22Rv1 (cell line): ENCODE data around the gene CYGB.

Experiments used
- ZFX ChIP-seq: fragments of 450-650 bp; IDR thresholded peaks from 2 replicates; pipeline ENCODE4 v1.6.1; 2017; ENCODE audit warnings: antibody characterized with exemption, borderline replicate concordance
- TF ChIP-seq, protein P1 (sequence below): fragments of 450-650 bp; IDR thresholded peaks from 2 replicates; pipeline ENCODE4 v1.5.1; 2017; ENCODE audit warnings: mild to moderate bottlenecking

DNA sequence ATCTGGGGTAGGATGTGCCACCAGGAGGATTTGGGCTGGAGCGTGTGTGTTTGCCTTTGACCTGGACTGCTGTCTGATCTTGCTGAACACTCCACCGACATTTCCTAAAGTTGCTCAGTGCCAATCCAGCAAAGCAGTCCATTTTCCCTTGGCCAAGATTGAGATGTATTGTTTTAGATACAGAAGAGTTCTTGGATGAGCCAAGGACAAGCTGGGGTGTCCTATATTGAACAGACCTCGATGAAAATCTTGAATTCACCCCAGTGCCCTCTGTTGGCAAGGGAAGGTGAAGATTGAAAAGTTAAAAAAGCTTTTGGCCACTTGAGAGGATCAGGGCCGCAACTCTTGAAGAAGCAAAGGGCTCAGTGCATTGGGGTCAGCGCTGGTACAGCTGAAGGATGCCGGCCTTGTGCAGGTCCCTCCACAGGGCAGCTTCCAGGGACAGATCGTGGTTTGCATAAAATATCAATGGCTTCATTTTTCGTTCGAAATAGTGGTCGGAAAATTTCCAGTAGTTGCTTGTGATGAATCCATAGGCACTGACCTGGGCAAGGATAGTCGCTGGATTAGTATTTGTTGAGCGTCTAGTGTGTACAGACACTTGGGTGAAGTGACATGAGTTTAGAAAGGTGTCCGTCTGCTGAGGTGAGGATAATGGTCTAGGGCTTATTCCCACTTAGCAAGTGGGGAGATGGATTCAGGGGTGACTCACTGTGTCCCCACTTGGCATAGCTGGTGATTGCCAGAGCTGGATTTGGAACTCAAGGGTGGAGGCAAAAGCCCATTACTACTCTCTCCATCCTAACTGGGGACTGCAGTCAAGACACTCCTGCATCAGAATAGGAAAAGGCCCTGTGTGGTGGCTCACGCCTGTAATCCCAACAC lies 28.5 kb upstream of the CYGB start:
- TF ChIP-seq, protein P1, sequence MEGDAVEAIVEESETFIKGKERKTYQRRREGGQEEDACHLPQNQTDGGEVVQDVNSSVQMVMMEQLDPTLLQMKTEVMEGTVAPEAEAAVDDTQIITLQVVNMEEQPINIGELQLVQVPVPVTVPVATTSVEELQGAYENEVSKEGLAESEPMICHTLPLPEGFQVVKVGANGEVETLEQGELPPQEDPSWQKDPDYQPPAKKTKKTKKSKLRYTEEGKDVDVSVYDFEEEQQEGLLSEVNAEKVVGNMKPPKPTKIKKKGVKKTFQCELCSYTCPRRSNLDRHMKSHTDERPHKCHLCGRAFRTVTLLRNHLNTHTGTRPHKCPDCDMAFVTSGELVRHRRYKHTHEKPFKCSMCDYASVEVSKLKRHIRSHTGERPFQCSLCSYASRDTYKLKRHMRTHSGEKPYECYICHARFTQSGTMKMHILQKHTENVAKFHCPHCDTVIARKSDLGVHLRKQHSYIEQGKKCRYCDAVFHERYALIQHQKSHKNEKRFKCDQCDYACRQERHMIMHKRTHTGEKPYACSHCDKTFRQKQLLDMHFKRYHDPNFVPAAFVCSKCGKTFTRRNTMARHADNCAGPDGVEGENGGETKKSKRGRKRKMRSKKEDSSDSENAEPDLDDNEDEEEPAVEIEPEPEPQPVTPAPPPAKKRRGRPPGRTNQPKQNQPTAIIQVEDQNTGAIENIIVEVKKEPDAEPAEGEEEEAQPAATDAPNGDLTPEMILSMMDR = no peak
- no peak for TF ChIP-seq ZFX
